Thyroid gland (tissue), 4 donors: Measurements from ENCODE around the gene MEGF6.

Experiments
- CTCF ChIP-seq, 6 experiments: fragments of 200-600 bp in 3 of 6; fragments of 450-650 bp in 3 of 6; sonication (generic) in 3 of 6; IDR thresholded peaks; one replicate each; pipeline ENCODE4 v1.5.1; 2016 to 2019; ENCODE audit warnings: antibody characterized with exemption in 6 of 6, mild to moderate bottlenecking in 2 of 6, inconsistent platforms in 1 of 6, moderate library complexity in 1 of 6
- POLR2A ChIP-seq, 2 donors: fragments of 450-650 bp; IDR thresholded peaks; one replicate each; pipeline ENCODE4 v1.6.1; 2017; ENCODE audit warnings: antibody characterized with exemption in 2 of 2, mild to moderate bottlenecking in 2 of 2, moderate library complexity in 1 of 2

DNA sequence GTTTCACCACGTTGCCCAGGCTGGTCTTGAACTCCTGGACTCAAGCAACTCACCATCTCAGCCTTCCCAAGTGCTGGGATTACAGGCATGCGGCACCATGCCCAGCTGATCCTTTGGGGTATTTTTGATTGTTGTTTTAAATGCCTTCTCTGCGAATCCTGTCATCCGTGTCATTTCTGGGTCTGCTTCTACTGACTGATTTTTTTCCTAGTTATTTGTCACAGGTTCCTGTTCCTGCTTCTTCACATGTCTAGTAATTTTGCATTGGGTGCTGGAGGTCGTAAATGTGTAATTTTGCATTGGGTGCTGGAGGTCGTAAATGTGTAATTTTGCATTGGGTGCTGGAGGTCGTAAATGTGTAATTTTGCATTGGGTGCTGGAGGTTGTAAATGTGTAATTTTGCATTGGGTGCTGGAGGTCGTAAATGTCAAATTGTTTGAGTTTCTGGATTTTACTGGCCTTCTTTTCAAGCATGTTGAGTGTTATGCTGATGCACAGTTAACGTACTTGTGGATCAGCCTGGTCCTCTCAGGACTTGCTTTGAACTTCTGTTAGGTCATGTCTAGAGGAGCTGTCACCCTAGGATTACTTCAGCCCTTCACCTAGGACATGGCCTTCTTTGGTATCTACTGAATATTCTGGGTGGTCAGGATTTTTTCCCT lies 161.0 kb downstream of the MEGF6 start:
- TF ChIP-seq CTCF (IDR thresholded peaks at IDR 0.05): no peak
- TF ChIP-seq POLR2A (IDR thresholded peaks at IDR 0.05): no peak
